GM18511 (cell line): ENCODE measurements around the gene IMPDH1.
"Not testable (repeated sequence)": the region's sequence is repeated elsewhere in the genome, so short reads cannot be mapped to it uniquely, and the experiment has no call there.

Experiments
- ATAC-seq: cut with Tn5 transposase; IDR thresholded peaks from one replicate; pipeline ENCODE4 v1.9.1; 2021; ENCODE audit warnings: mild to moderate bottlenecking, moderate library complexity; ENCODE audit not compliant: unreplicated experiment

Gene IMPDH1

DNA sequence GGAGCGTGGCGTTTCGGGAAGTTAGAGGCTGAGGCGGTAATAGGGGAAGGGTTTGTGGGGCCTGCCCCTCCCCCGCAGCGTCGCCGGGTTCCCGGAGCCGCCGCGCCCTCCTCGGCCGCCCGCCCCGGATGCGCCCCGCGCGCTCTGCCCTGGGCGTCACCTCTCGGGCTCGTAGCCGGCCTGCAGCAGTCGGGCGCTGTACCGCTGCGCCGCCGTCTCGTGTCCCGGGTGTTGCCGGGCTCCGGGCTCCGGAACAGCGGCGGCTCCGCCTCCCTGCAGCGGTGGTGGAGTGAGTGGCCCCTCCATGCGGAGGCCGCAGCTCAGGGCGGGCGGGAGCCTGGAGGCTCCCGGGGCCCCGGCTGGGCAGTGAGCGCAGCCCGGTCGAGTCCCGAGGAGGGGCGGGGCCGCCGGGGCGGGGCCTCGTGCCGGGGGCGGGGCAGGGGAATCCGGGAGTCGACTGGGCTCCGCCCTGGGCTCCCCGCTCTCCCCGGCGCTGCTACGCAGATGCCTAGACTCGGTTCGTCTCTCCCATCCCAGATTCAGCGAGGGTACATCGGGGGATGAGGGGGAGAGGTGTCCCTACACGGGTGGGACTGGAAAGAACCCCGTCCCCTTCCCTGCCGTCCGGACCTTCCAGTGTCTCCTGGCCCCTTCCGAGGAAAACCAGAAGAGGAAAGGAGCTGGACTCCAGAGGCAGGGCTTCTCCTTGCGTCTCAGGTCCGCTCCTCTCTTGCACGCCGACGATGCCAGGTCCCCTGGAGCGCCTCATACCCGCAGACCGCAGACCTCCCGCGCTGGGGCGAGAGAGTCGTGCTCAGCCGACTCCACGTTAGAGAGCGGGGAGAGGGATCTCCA, at the start of gene IMPDH1:
TSS of gene IMPDH1 (minus strand) at position 387 of the 855 bp plus-strand sequence. CDS start at position 306, 81 bp downstream.
- ATAC-seq, result peak; percentile 80

DNA sequence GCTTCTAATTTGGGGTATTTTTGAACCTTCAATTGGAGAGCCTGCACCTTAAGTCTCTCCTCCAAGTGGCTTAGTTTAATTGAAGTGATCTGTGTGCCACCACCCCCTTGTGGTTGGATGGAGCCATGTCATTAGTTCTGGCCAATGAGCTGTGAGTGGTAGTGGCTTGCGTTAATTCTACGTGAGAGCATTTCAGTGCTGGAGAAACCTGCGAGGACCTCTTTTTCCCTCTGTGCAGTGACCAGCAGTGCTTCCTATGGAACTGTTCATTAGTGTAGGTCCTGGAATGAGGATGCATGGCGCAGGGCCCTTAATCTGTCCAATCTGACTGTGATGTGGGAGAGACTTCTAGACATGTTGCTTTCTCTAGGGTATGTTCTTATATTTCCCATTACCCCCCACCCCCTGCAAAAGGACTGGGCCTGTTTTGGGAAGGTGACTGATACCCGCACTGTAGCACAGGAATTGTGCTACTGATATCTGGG, 49.7 kb upstream of the IMPDH1 start:
- ATAC-seq, result peak; percentile 47

- peak; percentile 31 for ATAC-seq
Measured at GRCh38 chr7:128458956-128459355, 49.2 kb upstream of the IMPDH1 start.

DNA sequence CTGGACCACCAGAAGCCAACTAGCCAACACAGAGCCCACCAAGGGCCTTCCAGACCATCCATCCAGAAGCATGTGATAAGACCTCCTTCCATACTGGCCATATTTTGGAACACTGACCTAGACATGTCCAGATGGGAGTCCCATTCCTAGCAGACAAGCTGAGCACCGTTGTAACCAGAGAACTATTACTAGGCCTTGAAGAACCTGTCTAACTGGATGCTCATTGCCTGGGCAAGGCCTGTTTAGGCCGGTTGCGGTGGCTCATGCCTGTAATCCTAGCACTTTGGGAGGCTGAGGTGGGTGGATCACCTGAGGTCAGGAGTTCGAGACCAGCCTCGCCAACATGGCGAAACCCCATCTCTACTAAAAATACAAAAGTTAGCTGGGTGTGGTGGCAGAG, 47.6 kb upstream of the IMPDH1 start:
- ATAC-seq, result not testable (repeated sequence)

- ATAC-seq, result peak; percentile 12
Measured at GRCh38 chr7:128456255-128456725, 46.5 kb upstream of the IMPDH1 start.

- ATAC-seq, result peak; percentile 88
Measured at GRCh38 chr7:128455543-128456254, 45.9 kb upstream of the IMPDH1 start, which contains the start of gene HILPDA. Gene HILPDA (plus strand): TSS chr7:128455878. CDS start chr7:128457269, 1,391 bp downstream.

GRCh38 chr7:128454808-128455542, 45.2 kb upstream of the IMPDH1 start:
- ATAC-seq, result no peak

DNA sequence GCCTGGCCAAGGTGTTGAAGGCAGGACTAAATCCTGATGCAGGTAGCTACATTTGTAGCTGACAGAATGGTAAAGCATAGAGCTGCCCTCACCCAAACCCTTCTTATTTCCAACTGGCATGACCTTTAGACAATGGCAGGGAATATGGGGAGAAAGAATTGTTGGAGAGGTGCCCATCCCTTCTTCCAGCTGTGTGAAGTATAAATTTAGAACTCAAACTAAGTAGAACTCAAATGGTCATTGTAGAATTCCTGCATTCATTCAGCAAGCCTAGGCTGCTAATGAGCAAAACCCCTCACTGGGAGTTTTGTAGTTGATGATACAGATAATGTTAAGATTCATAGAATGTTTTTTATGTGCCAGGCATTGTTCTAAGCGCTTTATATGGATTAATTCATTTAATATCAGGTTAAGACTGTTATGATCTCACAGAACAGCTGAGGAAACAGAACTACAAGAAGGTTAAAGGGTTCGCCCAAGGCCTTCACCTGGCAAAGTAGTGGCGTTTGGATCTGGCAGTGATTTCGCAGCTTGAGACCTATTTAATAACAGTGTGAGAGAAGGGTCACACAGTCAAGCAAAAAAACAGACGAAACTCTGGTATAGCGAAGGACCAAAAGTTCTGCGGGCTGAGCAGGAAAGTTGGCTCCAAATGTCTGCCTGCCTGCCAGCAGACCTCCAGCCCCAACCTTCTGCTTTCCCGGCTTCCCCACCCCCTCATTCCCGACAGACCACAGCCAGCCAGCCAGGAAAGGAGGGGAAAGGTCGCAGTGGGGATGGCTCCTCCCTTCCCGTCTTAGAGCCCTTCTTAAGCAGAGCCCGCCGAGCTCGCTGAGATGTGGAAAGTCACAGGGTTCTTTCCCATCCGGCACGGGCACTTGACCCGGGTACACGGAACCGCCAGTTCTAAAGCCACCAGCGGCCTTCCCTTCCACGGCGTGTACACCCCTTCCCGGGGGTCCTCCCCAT, 44.3 kb upstream of the IMPDH1 start:
- ATAC-seq, result no peak

DNA sequence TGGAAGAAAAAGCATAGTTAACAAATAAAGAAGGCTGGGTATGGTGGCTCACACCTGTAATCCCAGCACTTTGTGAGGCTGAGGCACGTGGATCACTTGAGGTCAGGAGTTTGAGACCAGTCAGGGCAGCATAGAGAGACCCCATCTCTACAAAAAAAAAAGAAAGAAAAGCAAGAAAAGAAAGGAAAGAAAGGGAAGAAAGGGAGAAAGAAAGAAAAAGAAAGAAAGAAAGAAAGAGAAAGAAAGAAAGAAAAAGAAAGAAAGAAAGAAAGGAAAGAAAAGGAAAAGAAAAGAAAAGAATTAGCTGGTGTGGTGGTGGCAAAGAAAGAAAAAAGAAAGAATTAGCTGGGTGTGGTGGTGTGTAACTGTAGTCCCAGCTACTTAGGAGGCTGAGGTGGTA, 42.8 kb upstream of the IMPDH1 start:
- ATAC-seq, result no peak

DNA sequence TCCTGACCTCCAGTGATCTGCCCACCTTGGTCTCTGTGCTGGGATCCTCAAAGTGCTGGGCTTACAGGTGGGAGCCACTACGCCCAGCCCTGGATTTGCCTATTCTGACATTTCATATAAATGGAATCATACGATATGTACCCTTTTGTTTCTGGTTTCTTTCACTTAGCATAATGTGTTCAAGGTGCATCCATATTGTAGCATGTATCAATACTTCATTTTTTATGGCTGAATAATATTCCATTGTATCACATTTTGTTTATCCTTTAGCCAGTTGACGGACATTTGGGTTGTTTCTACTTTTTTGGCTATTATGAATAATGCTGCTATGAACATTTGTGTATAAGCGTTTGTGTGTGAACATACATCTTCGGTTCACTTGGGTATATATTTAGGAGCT, 41.1 kb upstream of the IMPDH1 start:
- ATAC-seq, result no peak

- no peak for ATAC-seq
Measured at GRCh38 chr7:128450409-128450808, 40.6 kb upstream of the IMPDH1 start.

DNA sequence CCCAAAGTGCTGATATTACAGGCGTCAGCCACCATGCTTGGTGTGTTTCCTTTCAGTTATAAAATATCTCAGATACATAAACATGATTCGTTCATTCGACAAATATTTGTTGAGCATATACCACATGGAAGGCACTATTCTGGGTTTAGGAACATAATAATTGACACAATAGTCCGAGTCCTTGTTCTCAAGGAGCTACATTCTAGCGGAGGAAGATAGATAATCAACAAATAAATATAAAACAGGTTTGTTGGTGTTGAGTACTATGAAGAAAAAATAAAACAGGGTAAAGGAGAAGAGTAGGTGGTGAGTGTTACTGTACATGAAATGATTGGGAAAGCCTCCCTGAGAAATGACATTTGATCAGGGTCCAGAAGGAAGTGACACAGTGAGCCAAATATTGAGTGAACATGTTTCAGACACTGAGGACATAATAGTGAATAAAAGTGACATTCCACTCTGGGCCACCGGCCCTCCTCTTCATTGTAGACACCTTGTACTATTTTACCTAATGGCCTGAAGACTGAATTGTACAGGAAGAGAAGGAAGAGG, 39.0 kb upstream of the IMPDH1 start:
- ATAC-seq, result no peak

DNA sequence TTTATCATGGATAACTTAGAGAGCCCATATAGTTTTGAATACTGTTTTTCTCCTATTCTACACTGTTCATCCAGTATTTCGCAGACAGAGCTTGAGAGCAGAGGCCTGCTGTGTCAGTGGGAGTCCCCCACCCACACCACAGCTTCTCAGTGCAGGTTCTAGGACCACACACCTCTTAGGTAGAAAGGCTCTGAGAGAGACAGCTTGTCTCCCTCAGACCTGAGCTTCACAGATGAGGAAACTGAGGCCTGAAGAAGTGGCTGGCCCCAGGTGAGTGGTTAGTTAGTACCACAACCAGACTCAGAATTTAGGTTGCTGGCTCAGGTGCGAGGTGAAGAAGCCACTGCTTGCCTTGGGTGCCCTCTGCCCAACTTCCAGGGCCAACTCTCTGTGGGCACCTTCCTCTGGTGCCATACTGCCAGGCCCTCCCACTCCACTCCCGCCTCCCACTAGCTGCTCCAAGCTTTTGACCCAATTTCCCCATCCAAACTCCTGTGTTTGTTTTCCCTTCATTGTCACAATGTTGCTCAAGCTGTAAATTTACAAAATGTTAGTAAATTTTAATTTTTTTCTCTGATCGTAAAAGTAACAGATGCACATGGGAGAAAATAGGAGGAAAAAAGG, 38.3 kb upstream of the IMPDH1 start:
- ATAC-seq, result no peak

DNA sequence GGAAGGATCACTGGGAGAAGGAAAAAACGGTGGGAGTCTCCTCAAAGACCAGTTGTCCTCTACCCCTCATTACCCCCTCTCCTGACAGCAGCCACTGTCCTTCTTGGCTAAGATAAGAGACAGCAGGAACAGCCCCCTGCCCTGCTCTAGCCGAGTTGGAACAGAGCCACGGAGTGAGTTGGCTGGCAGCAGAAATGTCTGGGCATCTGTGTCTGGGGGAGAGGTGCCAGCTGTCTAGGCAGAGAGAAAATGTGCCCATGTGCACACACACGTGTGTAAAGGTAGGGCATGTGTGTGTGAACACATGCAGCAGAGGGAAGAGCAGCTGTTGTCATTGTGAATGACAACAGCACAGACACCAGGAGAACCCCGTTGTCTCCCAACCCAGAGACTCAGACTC, 36.5 kb upstream of the IMPDH1 start:
- no peak for ATAC-seq

- no peak for ATAC-seq
Measured at GRCh38 chr7:128443831-128444600, 34.2 kb upstream of the IMPDH1 start.

GRCh38 chr7:128442356-128442755, 32.6 kb upstream of the IMPDH1 start:
- ATAC-seq, result no peak

- ATAC-seq, result peak; percentile 58
Measured at GRCh38 chr7:128437426-128438332, 27.9 kb upstream of the IMPDH1 start.
